Lower lobe of right lung (tissue), 2 donors: ENCODE measurements around the gene FIBCD1. TPM values are rescaled to one million over a fixed set of nuclear protein-coding genes. Genes with fewer than 3 reads are reported as not detected.

ENCODE experiments used
- ATAC-seq, 2 donors: fragments of 200-7000 bp; cut with Tn5 transposase; one replicate each; pipeline ENCODE4 v1.9.1; 2020 to 2022; ENCODE audit warnings: mild to moderate bottlenecking in 2 of 2, moderate library complexity in 2 of 2
- DNase-seq: peaks from one replicate; pipeline ENCODE4 v3.0.0-alpha.2; 2020
- H3K27ac ChIP-seq: fragments of 200-600 bp; one replicate; pipeline ENCODE4 v1.8.0; 2022
- H3K27me3 ChIP-seq: fragments of 200-600 bp; one replicate; pipeline ENCODE4 v1.8.0; 2022; ENCODE audit warnings: low read depth
- H3K36me3 ChIP-seq: fragments of 200-600 bp; one replicate; pipeline ENCODE4 v1.8.0; 2022; ENCODE audit warnings: mild to moderate bottlenecking
- H3K4me1 ChIP-seq: fragments of 200-600 bp; one replicate; pipeline ENCODE4 v1.8.0; 2022
- H3K4me3 ChIP-seq: fragments of 200-600 bp; one replicate; pipeline ENCODE4 v1.8.0; 2022; ENCODE audit warnings: mild to moderate bottlenecking
- H3K9me3 ChIP-seq: fragments of 200-600 bp; one replicate; pipeline ENCODE4 v1.8.0; 2022
- CTCF ChIP-seq: fragments of 200-600 bp; IDR thresholded peaks from one replicate; pipeline ENCODE4 v1.8.0; 2022; ENCODE audit warnings: antibody characterized with exemption, mild to moderate bottlenecking
- intact Hi-C: fragments of 100-400 bp; cut with DNase I; formaldehyde crosslinking; loops from one replicate; pipeline ENCODE4 v1.11.0; 2022
- long read RNA-seq: library from polyadenylated mRNA; unstranded; transcript quantifications from one replicate; pipeline ENCODE4 v2.0.0, GENCODE V29; 2021
- total RNA-seq: library from RNA; stranded (reverse); fragmentation: NEBNext Ultra II Directional; extraction: Animal tissue kit (Norgen Biotek cat#: 25700); gene quantifications from one replicate; pipeline ENCODE4 v1.2.1, GENCODE V29; 2021
- donor health status: DM: no; HTN: yes; CAD: no; lungs with severe emphysema.

Gene FIBCD1
- total RNA-seq = 1.3 TPM
- long read RNA-seq, partial matches to known transcripts = 0 of 1 reads
- long read RNA-seq, other reads (novel, unspliced or antisense) = 0 of 1 reads

- Histone ChIP-seq H3K9me3 (no peaks in the 10 kb centered on the region), H3K36me3 (no peaks in the 10 kb centered on the region), H3K4me3 (peak within 1 kb of the TSS; percentile 53), H3K27ac (no peak within 1 kb of the TSS), H3K27me3 (peaks cover 84% of the 10 kb centered on the region), H3K4me1 (peaks cover 22% of the 10 kb centered on the region)
- DNase-seq = no peak
- TF ChIP-seq CTCF = peak; percentile 21
- intact Hi-C loops = no loop called here
- ATAC-seq = no peak
Observed at GRCh38 chr9:130938652-130939404, at the start of gene FIBCD1. FIBCD1 (minus strand) TSS chr9:130939247; CDS start chr9:130938607, 640 bp downstream.

GRCh38 chr9:130988400-130988747, 49.3 kb upstream of the FIBCD1 start:
- intact Hi-C loops = no loop called here
- no peaks in the 10 kb centered on the region for H3K9me3 ChIP-seq
- H3K27ac ChIP-seq = no peak overlapping the region
- peaks cover 23% of the 10 kb centered on the region for H3K27me3 ChIP-seq
- no peak for ATAC-seq
- H3K4me1 ChIP-seq = no peaks in the 10 kb centered on the region
- no peak for TF ChIP-seq CTCF
- no peak for DNase-seq
- no peaks in the 10 kb centered on the region for H3K36me3 ChIP-seq
- H3K4me3 ChIP-seq = no peak overlapping the region

GRCh38 chr9:130987738-130988399, 48.8 kb upstream of the FIBCD1 start:
- H3K36me3 ChIP-seq = no peaks in the 10 kb centered on the region
- H3K4me3 ChIP-seq = no peak overlapping the region
- H3K27ac ChIP-seq = no peak overlapping the region
- H3K4me1 ChIP-seq = no peaks in the 10 kb centered on the region
- intact Hi-C loops = no loop called here
- no peak for DNase-seq
- TF ChIP-seq CTCF = no peak
- no peaks in the 10 kb centered on the region for H3K9me3 ChIP-seq
- no peak for ATAC-seq
- peaks cover 21% of the 10 kb centered on the region for H3K27me3 ChIP-seq

GRCh38 chr9:130987054-130987453, 48.0 kb upstream of the FIBCD1 start:
- H3K9me3 ChIP-seq = no peaks in the 10 kb centered on the region
- peaks cover 21% of the 10 kb centered on the region for H3K27me3 ChIP-seq
- H3K4me1 ChIP-seq = no peaks in the 10 kb centered on the region
- no peak overlapping the region for H3K4me3 ChIP-seq
- DNase-seq = no peak
- intact Hi-C loops = no loop called here
- H3K36me3 ChIP-seq = no peaks in the 10 kb centered on the region
- no peak for ATAC-seq
- no peak for TF ChIP-seq CTCF
- no peak overlapping the region for H3K27ac ChIP-seq

- peaks cover 21% of the 10 kb centered on the region for H3K27me3 ChIP-seq
- DNase-seq (no peak), ATAC-seq (no peak)
- intact Hi-C loops = no loop called here
- no peak overlapping the region for H3K27ac ChIP-seq
- no peak overlapping the region for H3K4me3 ChIP-seq
- H3K9me3 ChIP-seq = no peaks in the 10 kb centered on the region
- H3K36me3 ChIP-seq = no peaks in the 10 kb centered on the region
- H3K4me1 ChIP-seq = no peaks in the 10 kb centered on the region
- TF ChIP-seq CTCF = no peak
Observed at GRCh38 chr9:130986356-130986965, 47.4 kb upstream of the FIBCD1 start.
